HG03432 (cell line): Measurements from ENCODE around the gene SCFD2.
"Not testable (repeated sequence)": the region's sequence is repeated elsewhere in the genome, so short reads cannot be mapped to it uniquely, and the experiment has no call there.

ENCODE experiments used
- ATAC-seq: cut with Tn5 transposase; IDR thresholded peaks from one replicate; pipeline ENCODE4 v1.9.1; 2021; ENCODE audit warnings: mild to moderate bottlenecking, moderate library complexity; ENCODE audit not compliant: unreplicated experiment

The SCFD2 gene

DNA sequence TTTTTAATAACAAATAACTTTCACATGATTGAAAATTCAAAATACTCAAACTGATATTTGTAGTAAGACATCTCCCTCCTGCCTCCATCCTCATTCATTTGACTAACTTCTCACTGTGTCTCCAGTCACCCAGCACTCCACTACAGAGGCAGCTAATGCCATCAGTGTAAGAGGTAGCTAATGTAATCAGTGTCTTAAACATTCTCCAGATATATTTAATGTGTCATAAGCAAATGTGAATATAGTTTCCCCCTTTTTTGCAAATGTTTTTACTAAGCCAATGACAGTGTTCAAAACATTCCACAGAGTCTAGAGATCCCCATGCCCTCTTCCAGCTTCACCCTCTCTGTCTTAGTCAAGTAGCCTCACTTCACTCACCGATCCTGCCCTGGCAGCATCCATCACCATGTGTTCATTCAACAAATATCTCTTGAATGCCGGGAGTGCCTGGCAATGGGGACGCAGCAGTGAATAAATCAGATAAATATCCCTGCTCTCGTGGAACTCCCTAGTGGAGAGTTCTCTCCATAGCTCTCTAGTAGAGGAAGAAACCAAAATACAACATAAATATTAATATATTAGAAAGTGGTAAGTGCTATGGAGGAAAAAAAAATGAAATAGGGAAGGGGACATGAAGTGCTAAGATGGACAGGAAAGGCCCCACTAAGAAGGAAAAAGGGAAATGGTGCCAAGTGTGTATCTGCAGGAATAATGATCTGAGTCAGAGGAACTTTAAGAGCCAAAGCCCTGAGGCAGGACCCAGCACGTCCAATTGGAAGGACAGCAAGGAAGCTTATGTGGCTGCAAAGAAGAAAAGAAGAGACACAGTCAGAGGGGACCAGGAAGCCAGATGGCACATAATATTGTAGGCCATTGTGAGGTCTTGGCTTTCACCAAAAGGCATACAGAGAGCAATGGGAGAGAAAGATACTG lies 18.7 kb downstream of the SCFD2 start:
- ATAC-seq: no peak

DNA sequence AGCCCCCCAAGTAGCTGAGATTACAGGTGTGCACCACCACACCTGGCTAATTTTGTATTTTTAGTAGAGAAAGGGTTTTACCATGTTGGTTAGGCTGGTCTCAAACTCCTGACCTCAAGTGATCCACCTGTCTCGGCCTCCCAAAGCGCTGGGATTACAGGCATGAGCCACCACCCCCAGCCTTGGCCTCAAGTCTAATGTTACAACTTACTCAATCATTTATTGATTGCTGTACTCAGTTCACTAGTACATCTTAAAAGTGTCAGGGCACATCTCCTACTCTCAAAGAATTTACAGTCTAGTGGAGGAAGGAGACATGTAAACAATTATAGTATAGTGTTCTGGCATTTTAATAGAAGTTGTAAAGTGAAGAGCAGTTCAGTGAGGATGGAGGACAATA lies 19.5 kb downstream of the SCFD2 start:
- ATAC-seq: not testable (repeated sequence)

DNA sequence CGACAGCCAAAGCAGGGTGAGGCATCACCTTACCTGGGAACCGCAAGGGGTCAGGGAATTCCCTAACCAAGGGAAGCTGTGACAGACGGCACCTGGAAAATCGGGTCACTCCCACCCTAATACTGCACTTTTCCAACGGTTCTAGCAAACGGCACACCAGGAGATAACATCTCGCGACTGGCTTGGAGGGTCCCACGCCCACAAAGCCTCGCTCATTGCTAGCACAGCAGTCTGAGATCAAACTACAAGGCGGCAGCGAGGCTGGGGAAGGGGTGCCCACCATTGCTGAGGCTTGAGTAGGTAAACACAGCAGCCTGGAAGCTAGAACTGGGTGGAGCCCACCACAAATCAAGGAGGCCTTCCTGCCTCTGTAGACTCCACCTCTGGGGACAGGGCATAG lies 25.7 kb downstream of the SCFD2 start:
- not testable (repeated sequence) for ATAC-seq

DNA sequence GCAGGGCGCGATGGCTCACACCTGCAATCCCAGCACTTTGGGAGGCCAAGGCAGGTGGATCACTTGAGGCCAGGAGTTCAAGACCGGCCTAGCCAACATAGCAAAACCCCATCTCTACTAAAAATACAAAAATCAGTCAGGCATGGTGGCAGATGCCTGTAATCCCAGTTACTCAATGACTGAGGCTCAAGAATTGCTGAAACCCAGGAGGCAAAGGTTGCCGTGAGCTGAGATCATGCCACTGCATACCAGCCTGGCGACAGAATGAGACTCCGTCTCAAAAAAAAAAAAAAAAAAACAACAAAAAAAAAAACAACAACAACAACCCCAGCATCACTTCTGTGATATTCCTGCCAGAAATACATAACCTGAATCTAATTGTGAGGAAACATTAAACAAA lies 30.9 kb downstream of the SCFD2 start:
- not testable (repeated sequence) for ATAC-seq

DNA sequence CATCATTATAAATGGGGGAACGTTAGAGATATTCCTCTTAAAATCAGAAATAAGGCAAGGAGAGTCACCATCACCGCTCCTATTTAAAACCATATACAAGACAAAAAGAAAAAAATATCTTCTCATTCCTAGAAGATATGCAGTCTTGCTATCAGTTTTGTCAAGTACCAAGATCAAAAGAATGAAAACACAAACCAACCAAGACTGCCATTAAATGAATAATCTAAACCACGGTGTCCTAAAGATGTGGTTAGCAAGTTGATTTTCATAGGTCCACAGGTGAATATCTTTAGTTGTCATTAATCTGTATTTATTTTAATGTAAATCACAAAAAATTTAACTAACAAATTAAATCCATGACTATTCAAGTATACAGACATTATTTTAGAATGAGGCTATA lies 39.3 kb downstream of the SCFD2 start:
- ATAC-seq: no peak

DNA sequence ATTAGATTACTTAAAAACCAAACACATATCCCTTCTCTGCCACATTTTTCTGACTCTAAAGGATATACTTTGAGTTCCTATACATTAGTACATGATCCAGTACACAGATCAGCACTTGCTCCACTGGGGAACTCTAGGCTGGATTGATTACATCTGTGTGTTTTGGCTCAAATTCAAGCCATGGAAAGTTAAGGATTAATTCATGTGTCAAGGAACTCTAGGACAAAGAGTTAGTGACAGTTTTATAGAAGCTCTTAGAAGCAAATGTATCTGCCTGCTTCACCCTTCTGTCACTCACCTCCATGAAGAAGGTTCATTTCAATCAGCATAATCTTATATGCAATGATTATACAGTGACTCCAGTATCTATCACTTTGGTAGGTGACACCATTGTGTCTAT lies 43.2 kb downstream of the SCFD2 start:
- no peak for ATAC-seq

DNA sequence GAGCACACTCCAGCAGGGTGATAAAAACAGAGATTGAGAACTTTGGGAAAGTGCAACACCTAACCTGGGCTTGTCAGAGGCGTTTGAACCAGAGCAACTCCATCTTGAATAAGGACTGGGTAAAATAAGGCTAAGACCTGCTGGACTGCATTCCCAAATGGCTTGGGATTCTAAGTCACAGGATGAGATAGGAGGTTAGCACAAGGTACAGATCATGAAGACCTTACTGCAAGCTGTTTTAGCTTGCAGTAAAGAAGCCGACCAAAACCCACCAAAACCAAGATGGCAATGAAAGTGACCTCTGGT lies 43.9 kb downstream of the SCFD2 start:
- ATAC-seq: no peak

DNA sequence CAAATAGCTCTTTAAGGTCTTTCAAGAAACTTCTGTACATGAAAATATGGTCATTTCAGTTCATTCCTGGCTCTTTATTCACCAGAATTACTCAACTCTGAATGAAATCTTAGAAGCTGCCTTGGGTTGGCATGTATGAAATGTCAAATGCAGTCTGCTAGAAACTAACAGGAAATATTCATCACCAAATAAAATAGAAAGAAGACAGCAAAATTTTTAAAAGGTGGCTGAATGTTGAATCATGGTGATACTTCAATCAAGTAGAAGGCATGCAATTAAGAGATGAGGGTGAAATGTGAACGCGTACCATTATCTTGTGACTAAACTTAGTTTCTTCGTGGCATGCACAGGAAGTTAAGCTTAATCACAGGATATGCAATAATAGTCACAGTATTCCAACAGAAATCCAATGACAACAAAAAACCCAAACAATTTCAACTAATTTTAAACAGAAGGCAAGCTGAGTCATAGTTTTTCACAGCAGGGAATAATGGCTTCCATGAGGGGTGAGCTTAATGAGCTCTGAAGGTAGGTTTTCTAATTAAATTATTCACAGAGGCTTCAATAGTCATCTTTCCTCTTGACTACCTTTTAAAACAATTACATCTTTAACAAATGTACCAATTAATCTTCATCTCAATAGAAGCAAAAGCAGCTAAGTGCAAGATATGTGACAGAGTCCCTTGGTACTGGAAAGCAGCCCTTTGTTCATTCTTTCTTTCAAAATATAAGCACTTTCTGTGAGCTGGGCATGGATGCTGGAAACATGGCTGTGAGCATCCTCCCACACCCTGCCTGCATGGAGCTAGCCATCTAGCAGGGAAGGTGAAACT lies 44.5 kb downstream of the SCFD2 start:
- no peak for ATAC-seq

DNA sequence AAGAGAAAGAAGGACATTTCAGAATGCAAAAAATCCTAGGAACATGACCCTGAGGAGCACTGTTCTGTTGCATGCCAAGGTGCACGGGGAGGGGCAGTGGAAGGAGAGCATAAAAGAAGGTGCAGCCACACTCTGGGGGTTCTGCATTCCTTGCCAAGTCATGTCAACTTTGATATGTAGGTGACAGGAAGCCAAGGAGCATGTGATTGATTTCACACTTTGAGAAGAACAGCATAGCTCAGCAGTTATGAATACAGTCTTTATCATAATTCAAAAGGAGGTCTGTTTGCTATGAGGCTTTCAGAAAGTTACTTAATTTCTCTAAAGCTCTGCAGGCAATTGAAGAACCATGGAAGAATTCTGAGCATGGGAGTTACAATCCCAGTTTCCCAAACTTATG lies 50.6 kb downstream of the SCFD2 start:
- ATAC-seq: no peak

DNA sequence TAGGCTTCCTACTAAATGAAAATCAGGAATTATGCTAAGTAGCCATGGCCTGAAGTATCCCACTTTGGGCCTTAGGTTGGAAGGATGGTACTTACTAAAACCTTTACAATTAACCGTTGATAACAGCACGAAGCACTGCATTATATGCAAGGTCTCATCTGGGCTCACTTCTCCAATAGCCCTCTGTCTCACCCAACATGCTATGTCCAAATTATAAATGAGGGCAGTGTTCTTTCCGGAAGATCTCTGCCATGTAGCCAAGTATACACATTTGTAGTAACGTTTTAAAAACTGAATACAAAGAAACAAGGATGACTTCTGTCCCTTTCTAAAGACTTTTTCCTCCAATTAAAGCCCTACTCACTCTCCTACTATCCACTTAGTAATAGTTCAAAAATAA lies 51.6 kb downstream of the SCFD2 start:
- no peak for ATAC-seq

DNA sequence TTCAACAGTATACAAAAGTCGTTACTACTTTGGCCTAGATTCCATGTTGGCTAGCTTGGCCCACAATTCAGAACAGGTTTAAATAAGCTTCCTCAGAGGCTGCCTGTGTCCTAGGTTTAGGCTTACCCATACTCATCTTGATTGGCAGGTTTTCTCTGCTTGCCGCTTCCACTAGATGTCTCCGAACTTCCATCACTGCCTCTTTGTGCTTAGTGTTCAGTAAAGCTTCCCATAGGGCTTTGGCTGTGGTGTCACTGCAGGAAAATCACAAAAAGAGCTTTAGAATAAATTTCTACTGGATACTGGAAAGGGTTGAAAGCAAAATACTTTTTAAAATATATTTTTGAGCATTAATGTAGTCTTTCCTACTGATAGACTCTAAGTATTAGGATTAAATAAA lies 52.4 kb downstream of the SCFD2 start:
- ATAC-seq: no peak

DNA sequence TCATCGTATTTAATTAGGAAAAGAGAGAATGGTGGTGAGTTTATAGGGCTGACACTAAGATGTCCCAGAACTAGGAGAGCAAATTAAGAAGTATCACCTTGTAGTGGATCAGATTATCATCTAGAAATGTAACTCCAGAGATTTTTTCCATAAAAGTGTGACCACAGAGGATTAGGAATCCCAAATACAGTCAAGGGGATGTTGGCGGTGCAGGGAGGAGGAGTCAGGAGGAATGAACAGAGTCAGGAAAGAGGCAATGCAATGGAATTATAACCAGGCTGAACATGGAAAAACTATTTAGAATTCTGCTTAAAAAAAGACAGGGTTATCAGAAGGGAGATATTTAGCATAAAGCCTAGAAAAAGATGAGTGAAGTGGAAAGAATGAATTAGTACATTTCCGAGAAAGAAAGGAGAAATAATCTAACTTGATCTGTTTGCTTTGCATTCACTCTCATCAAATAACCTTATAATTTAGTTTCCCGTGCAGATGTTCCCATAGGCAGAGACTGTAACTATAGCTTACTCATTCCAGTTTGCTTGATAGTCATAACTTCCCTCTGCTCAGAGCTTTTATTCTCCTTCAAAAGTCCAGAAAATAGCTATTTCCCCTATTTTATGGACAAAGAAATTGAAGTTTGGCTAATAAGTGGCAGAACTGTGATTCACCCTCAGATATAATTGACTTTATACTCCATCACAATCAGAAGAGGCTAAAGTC lies 56.4 kb downstream of the SCFD2 start:
- no peak for ATAC-seq

DNA sequence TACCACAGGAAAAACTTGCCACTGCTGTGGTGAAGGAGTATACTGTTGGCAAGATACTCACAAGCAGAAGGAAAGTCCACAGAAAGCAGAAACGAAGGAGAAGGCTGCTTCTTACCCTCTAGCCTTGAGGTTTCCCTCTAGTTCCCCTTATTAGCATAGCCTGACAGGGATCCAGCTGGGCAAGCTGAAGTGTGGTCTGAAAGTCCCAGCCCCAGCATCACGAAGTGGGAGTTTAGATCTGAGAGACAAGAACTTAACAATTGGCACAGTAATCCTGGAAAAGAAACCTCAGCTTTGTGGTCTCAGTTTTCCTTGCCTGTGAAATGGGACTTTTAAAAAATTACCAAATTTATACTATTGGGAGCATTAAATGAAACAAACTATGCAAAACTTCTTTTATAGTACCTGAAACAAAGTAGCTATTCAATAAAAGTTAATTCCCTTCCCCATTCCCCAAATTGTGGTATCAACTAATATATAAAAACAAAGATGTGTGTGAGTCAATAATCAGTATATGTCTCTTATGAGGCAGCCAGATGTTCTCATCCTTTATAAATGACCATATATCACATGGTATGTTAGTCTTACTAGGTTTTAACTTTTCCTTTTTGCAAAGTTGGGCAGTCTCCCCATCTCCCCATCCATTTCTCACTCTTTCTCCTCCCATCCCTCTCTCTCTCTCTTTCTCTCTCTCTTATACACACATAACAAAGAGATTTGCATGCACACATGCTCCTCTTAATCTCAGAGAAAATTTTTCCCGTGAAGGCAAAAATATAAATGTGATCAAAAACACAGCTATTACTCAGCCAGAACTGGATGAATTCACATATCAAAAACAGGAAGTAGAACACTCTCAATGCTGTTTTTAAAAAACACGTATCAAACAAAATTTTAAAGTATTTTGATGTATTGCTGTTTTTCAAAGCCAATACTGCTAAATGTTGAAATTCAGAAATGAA lies 57.8 kb downstream of the SCFD2 start:
- ATAC-seq: peak; percentile 74

DNA sequence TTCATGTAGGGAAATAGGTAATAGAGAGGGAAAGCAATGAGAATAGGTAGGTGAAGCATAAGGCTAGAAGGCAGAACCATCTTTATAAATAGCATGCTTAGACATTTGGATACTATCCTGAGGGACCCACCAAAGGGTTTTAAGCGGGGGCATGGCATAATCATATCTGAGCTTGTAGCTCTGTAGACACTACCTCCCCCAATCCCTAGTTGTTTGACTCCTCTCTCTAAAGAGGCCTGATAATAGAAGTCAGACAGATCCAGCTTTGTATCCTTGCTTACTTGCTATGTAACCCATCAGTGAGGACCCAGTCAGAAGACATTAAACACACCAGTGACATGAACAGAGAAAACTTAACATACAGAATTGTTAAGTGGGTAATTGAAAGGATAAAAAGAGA lies 58.7 kb downstream of the SCFD2 start:
- no peak for ATAC-seq

DNA sequence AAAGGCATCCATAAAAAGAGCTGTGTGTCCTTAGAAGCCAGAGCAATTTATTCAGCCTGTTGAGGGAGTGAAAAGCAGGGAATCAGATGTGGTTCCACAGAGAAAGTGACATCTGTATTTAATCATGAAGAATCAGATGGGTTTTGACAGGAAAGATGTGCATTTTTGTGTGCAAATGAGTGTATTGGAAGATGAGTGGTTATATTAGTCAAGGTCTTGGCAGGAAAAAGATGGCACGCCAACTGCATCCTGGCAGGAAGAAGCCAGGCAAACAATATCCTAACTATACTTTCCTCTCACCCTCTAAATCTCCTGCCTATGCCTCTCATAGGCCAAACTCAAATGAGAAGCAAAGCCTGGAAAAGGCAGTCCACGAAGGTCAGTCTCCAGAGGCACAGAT lies 59.1 kb downstream of the SCFD2 start:
- ATAC-seq: no peak

DNA sequence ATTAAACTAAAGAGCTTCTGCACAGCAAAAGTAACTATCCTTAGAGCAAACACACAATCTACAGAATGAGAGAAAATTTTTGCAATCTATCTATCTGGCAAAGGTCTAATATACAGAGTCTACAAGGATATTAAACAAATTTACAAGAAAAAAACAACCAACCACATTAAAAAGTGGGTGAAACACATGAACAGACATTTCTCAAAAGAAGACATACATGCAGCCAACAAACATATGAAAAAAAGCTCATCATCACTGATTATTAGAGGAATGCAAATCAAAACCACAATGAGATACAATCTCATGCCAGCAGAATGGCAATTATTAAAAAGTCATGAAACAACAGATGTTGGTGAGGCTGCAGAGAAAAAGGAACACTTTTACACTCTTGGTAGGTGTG lies 73.7 kb downstream of the SCFD2 start:
- ATAC-seq: not testable (repeated sequence)

DNA sequence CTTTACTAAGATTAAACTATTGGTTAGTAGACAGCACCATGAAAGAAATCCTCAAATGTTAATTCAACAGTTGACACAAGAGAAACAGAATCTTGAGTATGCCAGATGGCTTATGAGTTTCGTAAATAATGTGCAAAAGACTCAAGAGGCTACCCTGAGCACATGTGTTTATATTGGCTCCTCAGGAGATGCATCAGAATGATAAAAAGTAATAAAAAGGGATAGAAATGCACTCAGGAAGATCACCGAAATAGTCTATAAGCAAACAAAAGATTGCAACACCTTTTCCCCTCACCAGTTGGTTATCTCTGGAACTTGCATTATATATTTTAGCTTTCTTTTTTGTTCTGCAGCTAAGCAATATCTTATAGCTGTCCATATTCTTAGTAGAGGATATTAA lies 84.4 kb downstream of the SCFD2 start:
- ATAC-seq: no peak

DNA sequence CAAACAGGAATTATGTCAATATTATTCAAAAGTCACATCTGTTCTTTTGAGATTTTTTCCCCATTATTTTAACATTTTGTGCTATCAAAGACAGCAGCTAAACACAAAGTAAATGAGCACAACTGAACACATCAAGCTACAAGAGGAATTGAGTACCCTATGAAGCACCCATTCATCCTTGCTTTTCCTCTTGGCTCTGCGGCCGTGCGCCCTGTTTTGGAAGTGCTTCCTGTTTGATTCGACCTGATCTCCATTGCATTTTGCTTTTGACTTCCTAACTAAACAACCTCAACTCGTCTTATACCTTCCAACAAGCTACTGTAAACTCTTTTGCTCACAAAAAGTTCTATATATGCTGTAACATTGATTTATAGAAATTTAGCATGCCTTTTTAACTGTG lies 85.0 kb downstream of the SCFD2 start:
- no peak for ATAC-seq

DNA sequence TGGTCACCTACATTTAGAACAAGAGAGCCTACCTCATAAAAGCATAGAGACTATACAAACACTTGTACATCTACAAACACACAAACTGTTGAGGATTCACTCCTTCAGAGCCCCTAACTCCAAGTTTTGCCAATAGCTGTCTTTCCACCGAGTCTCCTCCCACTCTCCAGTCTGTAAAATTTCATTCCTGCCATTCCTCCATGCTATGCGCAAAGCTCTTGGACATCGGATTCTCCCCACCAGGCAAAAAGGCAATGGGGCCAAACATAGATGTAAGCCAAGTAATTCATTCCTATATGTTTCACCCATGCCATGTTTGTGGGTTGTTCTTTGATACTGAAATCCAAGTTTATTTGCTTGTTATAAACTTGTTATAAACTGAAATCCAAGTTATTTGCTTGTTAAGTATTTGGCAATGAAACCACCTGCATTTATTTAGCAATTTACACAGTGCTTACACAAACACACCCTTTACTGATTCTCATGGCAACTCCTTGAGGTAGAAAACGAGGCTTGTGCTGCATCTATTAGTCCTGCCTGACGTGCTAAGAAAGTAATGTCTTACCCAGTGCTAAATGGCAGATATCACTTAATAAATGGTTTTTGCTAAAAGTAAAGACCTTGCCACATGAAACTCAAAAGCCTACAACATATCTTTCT lies 91.1 kb downstream of the SCFD2 start:
- ATAC-seq: no peak

DNA sequence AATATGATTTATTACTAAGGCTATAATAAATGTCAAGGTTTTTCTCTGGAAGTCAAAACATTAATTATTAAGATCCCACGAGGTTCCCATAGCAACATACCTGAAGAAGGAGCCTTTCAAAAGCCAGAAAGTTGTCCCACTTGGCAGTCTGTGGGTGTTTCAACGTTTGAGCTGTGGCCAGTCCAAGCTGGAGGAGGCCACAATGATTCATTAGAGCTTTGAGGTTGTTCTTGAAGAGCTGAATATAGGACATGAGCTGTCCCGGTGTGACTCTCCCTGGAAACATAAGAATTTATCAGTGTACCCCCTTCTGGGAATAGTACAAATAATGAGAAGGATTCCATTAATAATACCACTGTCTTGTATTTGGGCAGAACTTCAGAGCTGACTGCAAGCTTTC lies 92.1 kb downstream of the SCFD2 start:
- no peak for ATAC-seq
